Measurements from ENCODE around the gene PGAM5. TPM values are rescaled to one million over a fixed set of nuclear protein-coding genes. Genes with fewer than 3 reads are reported as not detected.

The PGAM5 gene
- total RNA-seq, 1 experiment from 2014 or later = 135 TPM

- Histone ChIP-seq H3K9me2 (replicated peaks; ENCODE audit: low read length) (no peaks in the 10 kb centered on the region), H3K79me2 (ENCODE audit: low read length) (peaks cover 56% of the 10 kb centered on the region), H3F3A (ENCODE audit: low read length, unreplicated experiment) (no peaks in the 10 kb centered on the region), H3K4me3 (ENCODE audit: low read length) (peak overlapping the region; percentile 77), H3K36me3 (ENCODE audit: low read depth, low read length) (peaks cover 7% of the 10 kb centered on the region; the same call in 1 of the 2 replicates), H3K27me3 (ENCODE audit: low read length) (no peaks in the 10 kb centered on the region), H3K4me2 (ENCODE audit: low read length) (peak overlapping the region; percentile 95), H4K20me1 (ENCODE audit: low read length) (peaks cover 31% of the 10 kb centered on the region), H3K4me1 (ENCODE audit: insufficient read depth, low read length) (peaks cover 20% of the 10 kb centered on the region), H2AFZ (ENCODE audit: low read length) (peak overlapping the region; percentile 88), H3K9ac (ENCODE audit: low read length) (peak overlapping the region; percentile 94), H3K27ac (ENCODE audit: low read length) (peak overlapping the region; percentile 86), H3K9me3 (ENCODE audit: low read length) (no peaks in the 10 kb centered on the region)
- TF ChIP-seq EZH2 (IDR thresholded peaks at IDR 0.05; ENCODE audit: low read length, unreplicated experiment) (no peak), CTCF (conservative IDR thresholded peaks at IDR 0.05; ENCODE audit: low read depth, low read length) (peak; percentile 22; the same call in 1 of the 2 replicates), EZH2phosphoT487 (IDR thresholded peaks at IDR 0.05; ENCODE audit: borderline replicate concordance, low read length) (no peak)
- no TSS peak for BruUV-seq (replicated peaks)
- CTCF ChIA-PET = no interaction called here
- ATAC-seq (peak; percentile 85), DNase-seq (peak; percentile 95)
- POLR2A ChIA-PET (ENCODE audit: unreplicated experiment) = no interaction called here
- intact Hi-C loops (cut with micrococcal nuclease) = loop anchor here (5.0 kb wide), 2 partner anchors 50 to 75 kb away; partner anchors contain the start of genes PGAM5, POLE and PXMP2
These were observed 51.4 kb downstream of the PGAM5 start for GRCh38 chr12:132761921-132762583.

- no peak overlapping the region for H3K27ac ChIP-seq (ENCODE audit: low read length)
- H4K20me1 ChIP-seq (ENCODE audit: low read length) = peaks cover 11% of the 10 kb centered on the region
- H3K9ac ChIP-seq (ENCODE audit: low read length) = no peak overlapping the region
- peaks cover 5% of the 10 kb centered on the region for H3F3A ChIP-seq (ENCODE audit: low read length, unreplicated experiment)
- H3K9me3 ChIP-seq (ENCODE audit: low read length) = no peaks in the 10 kb centered on the region
- H3K9me2 ChIP-seq (replicated peaks; ENCODE audit: low read length) = no peaks in the 10 kb centered on the region
- ATAC-seq (no peak), DNase-seq (no peak)
- H3K79me2 ChIP-seq (ENCODE audit: low read length) = peaks cover 34% of the 10 kb centered on the region
- H3K36me3 ChIP-seq (ENCODE audit: low read depth, low read length) = peaks cover 9% of the 10 kb centered on the region; the same call in 1 of the 2 replicates
- POLR2A ChIA-PET (ENCODE audit: unreplicated experiment) = no interaction called here
- CTCF ChIA-PET = no interaction called here
- intact Hi-C loops (cut with micrococcal nuclease) = loop anchor here (5.0 kb wide), 2 partner anchors 52 to 77 kb away; partner anchors contain the start of genes PGAM5, POLE and PXMP2
- BruUV-seq (replicated peaks) = no TSS peak
- no peak overlapping the region for H2AFZ ChIP-seq (ENCODE audit: low read length)
- TF ChIP-seq EZH2 (IDR thresholded peaks at IDR 0.05; ENCODE audit: low read length, unreplicated experiment) (no peak), CTCF (conservative IDR thresholded peaks at IDR 0.05; ENCODE audit: low read depth, low read length) (no peak), EZH2phosphoT487 (IDR thresholded peaks at IDR 0.05; ENCODE audit: borderline replicate concordance, low read length) (no peak)
- no peak overlapping the region for H3K4me2 ChIP-seq (ENCODE audit: low read length)
- peaks cover 24% of the 10 kb centered on the region for H3K4me1 ChIP-seq (ENCODE audit: insufficient read depth, low read length)
- H3K27me3 ChIP-seq (ENCODE audit: low read length) = no peaks in the 10 kb centered on the region
- no peak overlapping the region for H3K4me3 ChIP-seq (ENCODE audit: low read length)
These were observed 53.6 kb downstream of the PGAM5 start for GRCh38 chr12:132764231-132764630.

- POLR2A ChIA-PET (ENCODE audit: unreplicated experiment) = no interaction called here
- intact Hi-C loops (cut with micrococcal nuclease) = no loop called here
- BruUV-seq (replicated peaks) = no TSS peak
These were observed 54.7 kb downstream of the PGAM5 start for GRCh38 chr12:132765361-132765760.

More at GRCh38 chr12:132765361-132765760, 54.7 kb downstream of the PGAM5 start:
- no peak for DNase-seq
- ATAC-seq = no peak
- Histone ChIP-seq H2AFZ (ENCODE audit: low read length) (no peak overlapping the region), H3K9me3 (ENCODE audit: low read length) (no peaks in the 10 kb centered on the region), H3F3A (ENCODE audit: low read length, unreplicated experiment) (peaks cover 5% of the 10 kb centered on the region), H3K36me3 (ENCODE audit: low read depth, low read length) (peaks cover 14% of the 10 kb centered on the region; the same call in 1 of the 2 replicates), H3K27me3 (ENCODE audit: low read length) (no peaks in the 10 kb centered on the region), H3K79me2 (ENCODE audit: low read length) (peaks cover 23% of the 10 kb centered on the region), H3K9me2 (replicated peaks; ENCODE audit: low read length) (no peaks in the 10 kb centered on the region), H3K4me2 (ENCODE audit: low read length) (no peak overlapping the region), H3K4me1 (ENCODE audit: insufficient read depth, low read length) (peaks cover 17% of the 10 kb centered on the region), H3K27ac (ENCODE audit: low read length) (no peak overlapping the region), H3K4me3 (ENCODE audit: low read length) (no peak overlapping the region), H3K9ac (ENCODE audit: low read length) (no peak overlapping the region), H4K20me1 (ENCODE audit: low read length) (peaks cover 2% of the 10 kb centered on the region)
- CTCF ChIA-PET = no interaction called here
- TF ChIP-seq EZH2phosphoT487 (IDR thresholded peaks at IDR 0.05; ENCODE audit: borderline replicate concordance, low read length) (no peak), CTCF (conservative IDR thresholded peaks at IDR 0.05; ENCODE audit: low read depth, low read length) (no peak), EZH2 (IDR thresholded peaks at IDR 0.05; ENCODE audit: low read length, unreplicated experiment) (no peak)
